HG02885 (cell line): ENCODE data around the gene SMURF1.

Experiments
- ATAC-seq: cut with Tn5 transposase; IDR thresholded peaks from one replicate; pipeline ENCODE4 v1.9.1; 2021; ENCODE audit warnings: mild to moderate bottlenecking; ENCODE audit not compliant: unreplicated experiment, poor library complexity

SMURF1 gene

DNA sequence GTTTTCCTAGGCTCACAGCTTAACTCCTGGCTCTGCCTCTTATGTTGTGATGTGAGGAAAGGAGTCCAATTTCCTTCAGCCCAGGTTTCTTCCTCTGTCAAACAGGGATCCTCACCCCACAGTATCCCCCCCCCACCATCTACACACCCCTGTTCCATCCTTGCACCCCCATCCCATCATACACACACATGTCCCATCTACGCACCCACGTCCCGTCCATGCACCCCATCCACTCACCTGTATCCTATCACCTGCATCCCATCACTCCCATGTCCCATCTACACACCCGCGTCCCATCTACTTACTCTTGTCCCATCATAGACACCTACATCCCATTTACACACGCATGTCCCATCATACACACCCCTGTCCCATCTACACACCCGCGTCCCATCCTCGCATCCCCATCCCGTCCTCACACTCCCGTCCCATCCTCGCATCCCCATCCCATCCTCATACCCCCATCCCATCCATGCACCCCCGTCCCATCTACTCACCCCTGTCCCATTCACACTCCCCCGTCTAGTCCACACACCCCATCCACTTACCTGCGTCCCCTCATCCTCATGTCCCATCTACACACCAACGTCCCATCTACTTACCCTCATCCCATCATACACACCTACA lies 148.3 kb downstream of the SMURF1 start:
- ATAC-seq: no peak

GRCh38 chr7:98995111-98995510 lies 148.8 kb downstream of the SMURF1 start:
- ATAC-seq: no peak

- ATAC-seq: no peak
Measured at GRCh38 chr7:98994046-98994944, 149.6 kb downstream of the SMURF1 start.

DNA sequence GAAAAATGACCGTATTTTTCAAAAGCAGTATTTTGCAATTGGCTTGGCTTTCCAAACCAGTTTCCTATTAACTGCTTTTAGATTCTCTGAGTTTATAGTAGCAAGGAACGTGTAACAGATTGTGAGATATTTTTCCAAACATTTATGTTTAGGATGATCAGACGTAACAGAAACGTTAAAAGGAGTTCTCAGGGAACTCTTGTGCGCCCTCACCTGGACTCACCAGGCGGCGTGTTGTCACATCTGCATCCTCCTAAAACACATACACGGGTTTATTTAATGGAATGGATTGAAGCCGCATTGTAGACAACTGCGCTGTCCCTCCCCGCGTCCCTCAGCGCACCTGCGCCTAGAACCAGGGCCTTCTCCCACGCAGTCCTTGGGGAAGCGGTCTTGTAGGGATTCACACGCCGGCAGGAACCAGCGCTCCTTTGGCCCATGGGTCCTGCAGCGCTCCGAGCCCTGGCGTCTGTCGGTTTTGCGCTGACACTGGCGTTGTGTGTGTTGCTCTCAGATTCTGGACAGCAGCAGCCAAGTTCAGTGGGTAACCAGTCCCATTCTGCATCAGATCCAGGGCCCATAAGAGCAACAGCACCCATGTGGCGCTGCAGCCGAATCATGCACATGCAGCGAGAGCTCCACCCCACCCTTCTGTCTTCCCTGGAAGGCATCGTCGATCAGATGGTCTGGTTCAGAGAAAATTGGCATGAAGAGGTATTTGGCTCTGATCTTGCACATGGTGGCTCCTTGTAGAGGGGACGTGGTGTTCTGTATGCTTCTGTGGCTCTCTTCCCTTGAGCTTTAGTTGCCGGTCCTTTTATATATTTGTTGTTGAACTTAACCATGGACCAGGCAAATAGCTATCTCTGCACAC lies 150.6 kb downstream of the SMURF1 start:
- no peak for ATAC-seq

- ATAC-seq: no peak
Measured at GRCh38 chr7:98992076-98992475, 151.8 kb downstream of the SMURF1 start.

- no peak for ATAC-seq
Measured at GRCh38 chr7:98991141-98991540, 152.8 kb downstream of the SMURF1 start.

- ATAC-seq: no peak
Measured at GRCh38 chr7:98990356-98990755, 153.6 kb downstream of the SMURF1 start.

- ATAC-seq: no peak
Measured at GRCh38 chr7:98988641-98989040, 155.3 kb downstream of the SMURF1 start.

- no peak for ATAC-seq
Measured at GRCh38 chr7:98985945-98986344, 158.0 kb downstream of the SMURF1 start.

DNA sequence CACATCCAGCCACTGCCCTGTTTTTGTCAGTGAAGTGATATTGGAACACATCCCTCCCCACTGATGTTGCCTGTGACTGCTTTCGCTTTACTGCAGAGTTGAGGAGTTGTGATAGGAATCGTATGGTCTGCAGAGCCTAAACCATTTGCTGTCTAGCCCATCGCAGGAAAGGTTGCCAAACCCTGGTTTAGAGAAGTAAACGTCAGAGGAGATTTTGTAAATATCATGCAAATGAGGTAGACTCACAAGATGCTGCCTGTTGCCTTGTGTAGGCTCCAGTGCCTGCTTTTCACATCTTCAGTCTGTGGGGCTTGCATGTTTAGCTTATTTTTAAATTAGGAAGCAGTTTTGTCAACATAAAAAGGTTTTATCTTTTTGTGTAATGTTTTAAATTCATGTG lies 158.5 kb downstream of the SMURF1 start:
- ATAC-seq: no peak

DNA sequence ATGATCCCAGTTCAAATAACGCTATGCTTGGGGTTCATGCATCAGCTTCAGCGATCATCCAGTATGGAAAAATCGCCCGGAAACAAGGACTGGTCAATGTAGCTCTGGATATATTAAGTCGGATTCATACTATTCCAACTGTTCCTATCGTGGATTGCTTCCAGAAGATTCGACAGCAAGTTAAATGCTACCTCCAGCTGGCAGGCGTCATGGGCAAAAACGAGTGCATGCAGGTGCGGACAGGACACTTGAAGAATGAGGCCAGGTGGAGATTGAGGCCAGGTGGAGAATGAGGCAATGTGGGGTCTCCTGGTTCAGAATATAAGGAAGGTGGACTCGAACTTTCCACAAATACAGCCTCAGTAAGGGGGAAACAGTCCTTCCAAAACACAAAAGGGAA lies 159.8 kb downstream of the SMURF1 start:
- no peak for ATAC-seq

- ATAC-seq: no peak
Measured at GRCh38 chr7:98982686-98983085, 161.2 kb downstream of the SMURF1 start.

GRCh38 chr7:98981701-98982100 lies 162.2 kb downstream of the SMURF1 start:
- ATAC-seq: no peak

GRCh38 chr7:98978672-98979071 lies 165.2 kb downstream of the SMURF1 start:
- no peak for ATAC-seq
